Hypothalamus (tissue), 51 donors: Measurements from ENCODE around the gene LTBP1.

Experiments
- DNase-seq, 51 donors: peaks; one replicate each; lab custom pipeline; 2025; lab: John Stamatoyannopoulos, UW

Gene LTBP1

GRCh38 chr2:33321876-33322483 is 375.2 kb downstream of the LTBP1 start:
- DNase-seq: no peak

- no peak for DNase-seq
Observed at GRCh38 chr2:33322612-33323011, 375.9 kb downstream of the LTBP1 start.

GRCh38 chr2:33323957-33324356 is 377.2 kb downstream of the LTBP1 start:
- no peak for DNase-seq

- DNase-seq: no peak
Observed at GRCh38 chr2:33326100-33326499, 379.3 kb downstream of the LTBP1 start.

- DNase-seq: no peak
Observed at GRCh38 chr2:33333433-33333832, 386.7 kb downstream of the LTBP1 start.

- no peak for DNase-seq
Observed at GRCh38 chr2:33334083-33334482, 387.3 kb downstream of the LTBP1 start.

- DNase-seq: peak in 4 of 51 donors; percentile 1 to 24 (median 4)
Observed at GRCh38 chr2:33335516-33335915, 388.8 kb downstream of the LTBP1 start.

GRCh38 chr2:33336036-33336625 is 389.4 kb downstream of the LTBP1 start:
- no peak for DNase-seq

- no peak for DNase-seq
Observed at GRCh38 chr2:33337385-33337960, 390.7 kb downstream of the LTBP1 start.

- DNase-seq: no peak
Observed at GRCh38 chr2:33337981-33338380, 391.2 kb downstream of the LTBP1 start.

GRCh38 chr2:33339269-33339668 is 392.5 kb downstream of the LTBP1 start:
- DNase-seq: no peak

- DNase-seq: peak in 30 of 51 donors; percentile 1 to 50 (median 21)
Observed at GRCh38 chr2:33340280-33340679, 393.5 kb downstream of the LTBP1 start.

GRCh38 chr2:33342171-33342570 is 395.4 kb downstream of the LTBP1 start:
- no peak for DNase-seq

- no peak for DNase-seq
Observed at GRCh38 chr2:33342705-33343104, 396.0 kb downstream of the LTBP1 start.

- DNase-seq: no peak
Observed at GRCh38 chr2:33343387-33343895, 396.7 kb downstream of the LTBP1 start.

GRCh38 chr2:33344230-33344629 is 397.5 kb downstream of the LTBP1 start:
- no peak for DNase-seq

- DNase-seq: no peak
Observed at GRCh38 chr2:33347856-33348255, 401.1 kb downstream of the LTBP1 start.

GRCh38 chr2:33350632-33351031 is 403.9 kb downstream of the LTBP1 start:
- no peak for DNase-seq

- DNase-seq: no peak
Observed at GRCh38 chr2:33351781-33352180, 405.0 kb downstream of the LTBP1 start.

GRCh38 chr2:33354981-33355380 is 408.2 kb downstream of the LTBP1 start:
- peak in 1 of 51 donors; percentile 30 for DNase-seq

- no peak for DNase-seq
Observed at GRCh38 chr2:33358878-33359277, 412.1 kb downstream of the LTBP1 start.
